GM18520 (cell line): ENCODE measurements around the gene DLG2.
"Not testable (repeated sequence)": the region's sequence is repeated elsewhere in the genome, so short reads cannot be mapped to it uniquely, and the experiment has no call there.

Experiments used
- ATAC-seq: cut with Tn5 transposase; IDR thresholded peaks from one replicate; pipeline ENCODE4 v1.9.1; 2021; ENCODE audit not compliant: unreplicated experiment

DLG2 gene

GRCh38 chr11:84799112-84799511 is 828.0 kb downstream of the DLG2 start:
- ATAC-seq: no peak

- no peak for ATAC-seq
Measured at GRCh38 chr11:84795698-84796097, 831.4 kb downstream of the DLG2 start.

GRCh38 chr11:84794663-84795443 is 832.3 kb downstream of the DLG2 start:
- ATAC-seq: no peak

- no peak for ATAC-seq
Measured at GRCh38 chr11:84793318-84793717, 833.8 kb downstream of the DLG2 start.

GRCh38 chr11:84790849-84791427 is 836.2 kb downstream of the DLG2 start:
- no peak for ATAC-seq

- ATAC-seq: no peak
Measured at GRCh38 chr11:84788220-84788619, 838.9 kb downstream of the DLG2 start.

- not testable (repeated sequence) for ATAC-seq
Measured at GRCh38 chr11:84784158-84784557, 843.0 kb downstream of the DLG2 start.

GRCh38 chr11:84780689-84781293 is 846.4 kb downstream of the DLG2 start:
- ATAC-seq: no peak

GRCh38 chr11:84775503-84775902 is 851.6 kb downstream of the DLG2 start:
- ATAC-seq: no peak

GRCh38 chr11:84763931-84764330 is 863.2 kb downstream of the DLG2 start:
- ATAC-seq: no peak

GRCh38 chr11:84757711-84758110 is 869.4 kb downstream of the DLG2 start:
- no peak for ATAC-seq

- ATAC-seq: no peak
Measured at GRCh38 chr11:84751371-84751770, 875.8 kb downstream of the DLG2 start.

- no peak for ATAC-seq
Measured at GRCh38 chr11:84747871-84748270, 879.3 kb downstream of the DLG2 start.

GRCh38 chr11:84740050-84740449 is 887.1 kb downstream of the DLG2 start:
- ATAC-seq: no peak

- no peak for ATAC-seq
Measured at GRCh38 chr11:84724256-84724655, 902.9 kb downstream of the DLG2 start.

- ATAC-seq: no peak
Measured at GRCh38 chr11:84722583-84723108, 904.5 kb downstream of the DLG2 start.

- no peak for ATAC-seq
Measured at GRCh38 chr11:84721561-84721961, 905.6 kb downstream of the DLG2 start.

GRCh38 chr11:84720706-84721402 is 906.3 kb downstream of the DLG2 start:
- no peak for ATAC-seq

- ATAC-seq: no peak
Measured at GRCh38 chr11:84719935-84720577, 907.1 kb downstream of the DLG2 start.

GRCh38 chr11:84714316-84714780 is 912.8 kb downstream of the DLG2 start:
- no peak for ATAC-seq

GRCh38 chr11:84691830-84692229 is 935.3 kb downstream of the DLG2 start:
- no peak for ATAC-seq
